Body of pancreas (tissue), 4 donors: ENCODE measurements around the gene TMEM242. TPM values are rescaled to one million over a fixed set of nuclear protein-coding genes. Genes with fewer than 3 reads are reported as not detected.

ENCODE experiments used
- ATAC-seq: fragments of 150-250 bp; one replicate; pipeline ENCODE4 v1.9.1; 2016
- DNase-seq, 4 donors: peaks; one replicate each; pipeline ENCODE4 v3.0.0-alpha.2; 2019
- H3K27ac ChIP-seq, 4 donors: fragments of 200-600 bp; sonication (generic); 1 replicate in 3 of 4; 2 replicates in 1 of 4; pipeline versions ENCODE4 v1.5.1 to v1.6.1; 2016 to 2019; ENCODE audit warnings: mild to moderate bottlenecking in 1 of 4, mixed read lengths in 1 of 4, moderate library complexity in 1 of 4
- H3K27me3 ChIP-seq, 2 donors: fragments of 200-600 bp; sonication (generic); one replicate each; pipeline ENCODE4 v1.6.0; 2016; ENCODE audit warnings: mild to moderate bottlenecking in 1 of 2
- H3K36me3 ChIP-seq, 2 donors: fragments of 200-600 bp; sonication (generic); replicated peaks in 1 of 2; 2 replicates each; pipeline ENCODE4 v1.5.1; 2016; ENCODE audit warnings: low read depth in 2 of 2; ENCODE audit not compliant: insufficient read depth in 1 of 2
- H3K4me1 ChIP-seq: fragments of 200-600 bp; sonication (generic); one replicate; pipeline ENCODE4 v1.6.0; 2016
- H3K4me3 ChIP-seq, 2 donors: fragments of 200-600 bp; sonication (generic); 1 replicate in 1 of 2; 2 replicates in 1 of 2; pipeline ENCODE4 v1.5.1; 2016 to 2019
- H3K9me3 ChIP-seq, 3 donors: fragments of 200-600 bp; sonication (generic); 1 replicate in 2 of 3; 2 replicates in 1 of 3; pipeline ENCODE4 v1.5.1; 2016
- POLR2A ChIP-seq, 3 donors: fragments of 450-650 bp; IDR thresholded peaks; one replicate each; pipeline ENCODE4 v1.6.1; 2016; ENCODE audit warnings: antibody characterized with exemption in 3 of 3, mild to moderate bottlenecking in 2 of 3
- WGBS, 2 donors: methylation state at CpG; one replicate each; pipeline ENCODE4 v1.1.5; 2017; 5-methylcytosine and 5-hydroxymethylcytosine counted together
- intact Hi-C: fragments of 100-400 bp; cut with DNase I; formaldehyde crosslinking; loops from one replicate; pipeline ENCODE4 v1.15.1; 2023
- total RNA-seq, 2 donors: library from RNA; depleted of rRNA; stranded (reverse); fragments of >200 nt; gene quantifications; one replicate each; pipeline ENCODE4 v1.1.0, GENCODE V29; 2016
- TF ChIP-seq, protein P1 (sequence below), 7 experiments: fragments of 450-650 bp in 4 of 7; fragments of 200-600 bp in 3 of 7; sonication (generic) in 3 of 7; IDR thresholded peaks; one replicate each; pipeline ENCODE4 v1.5.1; 2016 to 2019; ENCODE audit warnings: antibody characterized with exemption in 7 of 7

TMEM242 gene
- total RNA-seq, 2 donors from 2014 or later, result 1.6 to 6.2 TPM

DNA sequence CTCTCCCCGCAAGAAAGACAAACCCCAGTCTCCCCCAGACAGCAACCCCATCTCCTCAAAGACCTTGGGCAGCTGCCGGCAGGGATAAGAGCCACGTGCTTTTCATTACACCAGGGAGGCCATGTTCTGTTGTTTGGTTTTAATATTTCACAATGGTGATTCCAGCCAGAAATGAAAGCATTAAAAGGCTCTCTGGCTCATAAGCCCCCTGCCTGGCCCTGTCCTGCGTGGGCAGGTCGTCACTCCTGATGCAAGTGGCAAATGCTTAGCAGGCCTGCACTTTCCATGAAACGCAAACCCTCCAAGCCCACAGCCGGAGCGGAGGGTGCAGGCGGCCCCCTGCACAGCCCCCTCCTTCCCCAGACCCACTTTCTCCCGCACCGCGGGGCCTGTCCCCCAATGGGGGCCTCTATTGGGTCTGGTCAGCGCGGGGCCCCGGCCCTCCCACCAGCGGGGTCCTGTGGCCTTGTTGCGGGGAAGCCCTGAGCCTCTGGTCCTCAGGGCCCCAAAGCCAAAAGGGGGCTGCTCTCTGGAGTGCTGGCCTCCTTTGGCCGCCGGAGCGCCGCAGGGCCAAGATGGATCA is 77.2 kb downstream of the TMEM242 start:
- ATAC-seq (no peak), DNase-seq (no peak)
- TF ChIP-seq, protein P1, sequence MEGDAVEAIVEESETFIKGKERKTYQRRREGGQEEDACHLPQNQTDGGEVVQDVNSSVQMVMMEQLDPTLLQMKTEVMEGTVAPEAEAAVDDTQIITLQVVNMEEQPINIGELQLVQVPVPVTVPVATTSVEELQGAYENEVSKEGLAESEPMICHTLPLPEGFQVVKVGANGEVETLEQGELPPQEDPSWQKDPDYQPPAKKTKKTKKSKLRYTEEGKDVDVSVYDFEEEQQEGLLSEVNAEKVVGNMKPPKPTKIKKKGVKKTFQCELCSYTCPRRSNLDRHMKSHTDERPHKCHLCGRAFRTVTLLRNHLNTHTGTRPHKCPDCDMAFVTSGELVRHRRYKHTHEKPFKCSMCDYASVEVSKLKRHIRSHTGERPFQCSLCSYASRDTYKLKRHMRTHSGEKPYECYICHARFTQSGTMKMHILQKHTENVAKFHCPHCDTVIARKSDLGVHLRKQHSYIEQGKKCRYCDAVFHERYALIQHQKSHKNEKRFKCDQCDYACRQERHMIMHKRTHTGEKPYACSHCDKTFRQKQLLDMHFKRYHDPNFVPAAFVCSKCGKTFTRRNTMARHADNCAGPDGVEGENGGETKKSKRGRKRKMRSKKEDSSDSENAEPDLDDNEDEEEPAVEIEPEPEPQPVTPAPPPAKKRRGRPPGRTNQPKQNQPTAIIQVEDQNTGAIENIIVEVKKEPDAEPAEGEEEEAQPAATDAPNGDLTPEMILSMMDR (IDR thresholded peaks at IDR 0.05), result no peak
- no peak for TF ChIP-seq POLR2A (IDR thresholded peaks at IDR 0.05)
- intact Hi-C loops, result no loop called here
- H3K36me3 ChIP-seq, result no peaks in the 10 kb centered on the region
- no peaks in the 10 kb centered on the region for H3K9me3 ChIP-seq
- peaks cover 13% of the 10 kb centered on the region for H3K4me1 ChIP-seq
- 83 to 89% methylated on average over 16 to 19 of the region's 21 CpGs for WGBS, 2 donors
- no peak overlapping the region for H3K4me3 ChIP-seq
- no peaks in the 10 kb centered on the region for H3K27me3 ChIP-seq
- H3K27ac ChIP-seq, result no peak overlapping the region

DNA sequence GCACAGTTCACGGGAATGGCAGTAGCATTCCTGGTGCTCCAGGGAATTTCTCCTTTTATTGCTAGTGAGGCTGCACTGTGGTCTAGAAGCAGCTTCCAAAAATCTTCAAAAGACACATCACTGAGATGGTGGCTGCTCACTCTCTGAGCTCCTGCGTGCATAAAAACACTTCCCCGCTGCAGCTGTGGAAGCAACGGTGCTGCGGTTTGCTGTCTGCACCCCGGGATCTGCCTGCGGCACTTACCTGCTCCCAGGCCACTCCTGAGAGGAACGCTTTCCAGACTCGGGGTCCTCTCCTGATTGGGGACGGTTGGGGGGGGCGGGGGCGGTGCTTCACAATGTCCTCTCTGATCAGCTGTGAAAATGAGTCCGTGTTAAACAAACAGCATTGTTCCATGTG is 77.9 kb downstream of the TMEM242 start:
- no peaks in the 10 kb centered on the region for H3K27me3 ChIP-seq
- no peaks in the 10 kb centered on the region for H3K36me3 ChIP-seq
- DNase-seq, result no peak
- intact Hi-C loops, result no loop called here
- H3K4me3 ChIP-seq, result no peak overlapping the region
- H3K9me3 ChIP-seq, result no peaks in the 10 kb centered on the region
- H3K27ac ChIP-seq, result no peak overlapping the region
- no peak for TF ChIP-seq POLR2A (IDR thresholded peaks at IDR 0.05)
- TF ChIP-seq, protein P1 (IDR thresholded peaks at IDR 0.05), result no peak
- ATAC-seq, result no peak
- peaks cover 19% of the 10 kb centered on the region for H3K4me1 ChIP-seq
- 43 to 62% methylated on average over 7 to 13 of the region's 13 CpGs for WGBS, 2 donors

DNA sequence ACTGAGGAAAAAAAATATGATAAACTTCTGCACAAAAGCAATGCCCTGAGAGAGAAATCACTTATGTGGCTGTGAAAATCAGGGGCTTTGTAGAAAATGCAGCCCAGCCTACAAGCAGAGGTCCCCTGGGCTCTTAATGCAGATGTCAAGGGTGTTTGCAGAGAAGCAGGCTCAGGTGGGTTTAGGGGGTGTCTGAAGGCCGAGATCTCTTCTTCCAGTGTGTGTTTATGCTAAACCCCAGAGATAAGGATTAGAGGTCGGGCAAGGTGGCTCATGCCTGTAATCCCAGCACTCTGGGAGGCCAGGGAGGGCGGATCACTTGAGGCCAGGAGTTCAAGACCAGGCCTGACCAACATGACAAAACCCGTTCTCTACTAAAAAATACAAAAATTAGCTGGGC is 78.5 kb downstream of the TMEM242 start:
- H3K36me3 ChIP-seq, result no peaks in the 10 kb centered on the region
- DNase-seq (no peak), ATAC-seq (no peak)
- 59 to 64% methylated on average over 4 of the region's 4 CpGs for WGBS, 2 donors
- H3K4me3 ChIP-seq, result no peak overlapping the region
- intact Hi-C loops, result no loop called here
- H3K27me3 ChIP-seq, result no peaks in the 10 kb centered on the region
- TF ChIP-seq POLR2A (IDR thresholded peaks at IDR 0.05), result no peak
- TF ChIP-seq, protein P1 (IDR thresholded peaks at IDR 0.05), result no peak
- no peaks in the 10 kb centered on the region for H3K9me3 ChIP-seq
- H3K27ac ChIP-seq, result no peak overlapping the region
- peaks cover 26% of the 10 kb centered on the region for H3K4me1 ChIP-seq

DNA sequence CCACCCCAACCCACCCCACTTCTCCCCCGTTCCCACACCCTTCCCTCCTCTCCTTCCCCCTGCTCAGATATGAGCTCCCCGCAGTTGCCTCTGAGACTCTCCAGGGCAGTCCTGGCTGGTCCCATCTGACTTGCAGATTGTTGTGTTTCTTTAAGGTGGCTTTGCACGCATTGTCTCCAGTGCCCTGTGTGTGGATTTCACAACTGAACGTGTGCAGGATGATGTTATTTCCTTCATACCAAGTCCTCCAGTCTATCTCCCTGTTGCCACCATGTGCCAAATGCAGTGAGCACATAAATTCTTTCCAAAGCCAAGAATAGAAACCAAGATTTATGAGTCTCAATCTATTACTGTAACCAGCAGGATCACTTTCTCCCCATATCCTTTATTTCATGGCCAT is 79.1 kb downstream of the TMEM242 start:
- Histone ChIP-seq H3K4me1 (peaks cover 32% of the 10 kb centered on the region), H3K9me3 (no peaks in the 10 kb centered on the region), H3K27ac (no peak overlapping the region), H3K27me3 (no peaks in the 10 kb centered on the region), H3K36me3 (no peaks in the 10 kb centered on the region), H3K4me3 (no peak overlapping the region)
- no peak for ATAC-seq
- DNase-seq, result no peak
- TF ChIP-seq, protein P1 (IDR thresholded peaks at IDR 0.05), result no peak
- no peak for TF ChIP-seq POLR2A (IDR thresholded peaks at IDR 0.05)
- intact Hi-C loops, result no loop called here
- WGBS, 2 donors, result 63 to 68% methylated on average over 4 of the region's 4 CpGs

DNA sequence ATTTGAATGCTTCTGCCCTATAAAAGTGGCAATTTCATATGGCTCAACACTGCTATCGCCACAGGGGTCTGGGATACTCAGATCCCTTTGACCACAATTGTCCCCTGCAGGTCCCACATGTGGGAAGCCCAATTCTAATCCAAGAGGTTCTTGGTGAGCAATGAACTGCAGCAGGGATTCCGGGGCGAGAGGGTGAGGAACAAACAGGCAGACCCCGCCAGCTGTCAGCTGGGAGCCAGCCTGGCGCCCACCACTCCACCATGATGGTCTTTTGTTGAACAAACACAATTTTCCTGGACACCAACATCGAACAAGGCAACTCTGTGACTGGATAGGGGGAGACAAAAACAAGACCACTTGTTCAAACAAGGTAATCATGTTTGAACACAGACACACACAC is 80.5 kb downstream of the TMEM242 start:
- Histone ChIP-seq H3K36me3 (no peaks in the 10 kb centered on the region), H3K9me3 (no peaks in the 10 kb centered on the region), H3K27ac (peak overlapping the region; percentile 30 to 84 (median 80)), H3K4me1 (peaks cover 35% of the 10 kb centered on the region), H3K4me3 (no peak overlapping the region), H3K27me3 (no peaks in the 10 kb centered on the region)
- intact Hi-C loops, result no loop called here
- DNase-seq (no peak), ATAC-seq (no peak)
- 90 to 92% methylated on average over 6 of the region's 6 CpGs for WGBS, 2 donors
- TF ChIP-seq POLR2A (IDR thresholded peaks at IDR 0.05), result no peak
